ENCODE results near the gene ZFR2.
"Not testable (repeated sequence)": the region's sequence is repeated elsewhere in the genome, so short reads cannot be mapped to it uniquely, and the experiment has no call there.

Gene ZFR2

DNA sequence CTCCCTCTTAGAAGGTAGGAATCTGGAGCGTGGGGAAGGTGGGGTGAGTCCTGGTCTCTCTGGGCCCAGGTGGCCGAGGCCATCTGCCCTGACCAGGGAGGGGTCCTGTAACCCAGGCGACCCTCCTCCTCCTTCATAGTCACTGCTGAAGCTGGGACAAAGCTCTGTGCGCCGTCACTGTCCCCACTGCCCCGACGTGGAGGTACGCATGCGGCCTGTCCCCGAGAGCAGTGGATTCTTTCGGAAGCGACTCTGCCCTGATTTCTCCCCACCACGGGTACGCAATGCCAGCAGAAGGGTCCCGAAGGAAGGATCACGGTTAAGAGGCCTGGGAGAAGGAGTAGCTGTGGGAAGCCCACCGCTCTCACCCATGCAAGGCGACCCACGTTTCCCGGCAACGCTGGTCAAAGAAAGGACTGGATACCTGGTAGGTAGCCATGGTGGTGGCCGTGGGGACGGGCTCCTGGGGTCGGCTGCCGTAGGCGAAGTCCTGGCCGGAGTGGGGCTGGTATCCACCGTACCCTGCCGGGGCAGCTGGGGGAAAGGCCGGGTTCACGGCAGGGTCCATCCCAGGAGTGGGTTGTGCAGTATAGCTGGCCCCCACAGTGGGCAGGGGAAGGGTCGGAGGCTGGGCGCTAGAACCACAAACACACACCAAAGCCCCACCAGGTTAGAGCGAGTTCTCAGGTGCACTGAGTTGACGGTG, 34.3 kb downstream of the ZFR2 start:
- DNase-seq, result no peak

GRCh38 chr19:3833578-3834348, 35.1 kb downstream of the ZFR2 start:
- no peak for DNase-seq

DNA sequence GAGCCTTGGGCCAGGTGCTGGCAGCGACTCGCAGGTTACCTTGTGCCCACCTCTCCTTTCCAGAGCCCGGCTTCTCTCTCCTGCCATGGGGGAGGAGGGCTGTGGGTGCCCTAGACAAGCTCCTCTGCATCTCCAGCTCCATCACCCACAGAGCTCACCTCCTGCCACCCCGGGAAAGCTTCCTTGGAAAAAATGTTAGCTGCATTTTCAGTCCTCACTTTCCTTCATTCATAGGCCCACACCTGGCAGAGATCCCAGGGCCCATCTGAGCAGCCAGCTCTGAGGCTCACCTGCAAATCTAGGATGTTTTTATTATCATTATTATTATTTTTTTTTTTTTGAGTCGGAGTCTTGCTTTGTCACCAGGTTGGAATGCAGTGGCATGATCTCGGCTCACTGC, 36.8 kb downstream of the ZFR2 start:
- no peak for DNase-seq

DNA sequence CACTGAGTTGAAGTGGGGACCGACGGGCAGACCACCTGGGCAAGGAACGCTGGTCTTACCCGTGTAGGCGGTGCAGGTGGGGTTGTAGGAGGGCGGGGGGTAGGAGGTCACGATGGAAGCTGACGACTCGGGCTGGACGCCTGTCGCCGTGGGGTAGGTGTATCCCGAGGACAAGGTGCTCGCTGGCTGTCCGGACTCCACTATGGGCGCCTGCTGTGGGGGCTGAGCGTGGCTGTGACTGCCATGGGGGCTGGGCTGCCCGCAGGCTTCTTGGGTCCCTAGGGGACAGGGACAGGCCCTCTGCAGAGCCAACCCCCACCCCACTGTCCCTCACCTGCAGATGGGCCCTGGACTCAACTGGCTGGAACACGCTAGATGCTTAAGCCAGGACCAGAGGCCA, 37.2 kb downstream of the ZFR2 start:
- no peak for DNase-seq

GRCh38 chr19:3830621-3831589, 37.9 kb downstream of the ZFR2 start:
- DNase-seq, result no peak

- no peak for DNase-seq
Measured at GRCh38 chr19:3827306-3827705, 41.5 kb downstream of the ZFR2 start.

DNA sequence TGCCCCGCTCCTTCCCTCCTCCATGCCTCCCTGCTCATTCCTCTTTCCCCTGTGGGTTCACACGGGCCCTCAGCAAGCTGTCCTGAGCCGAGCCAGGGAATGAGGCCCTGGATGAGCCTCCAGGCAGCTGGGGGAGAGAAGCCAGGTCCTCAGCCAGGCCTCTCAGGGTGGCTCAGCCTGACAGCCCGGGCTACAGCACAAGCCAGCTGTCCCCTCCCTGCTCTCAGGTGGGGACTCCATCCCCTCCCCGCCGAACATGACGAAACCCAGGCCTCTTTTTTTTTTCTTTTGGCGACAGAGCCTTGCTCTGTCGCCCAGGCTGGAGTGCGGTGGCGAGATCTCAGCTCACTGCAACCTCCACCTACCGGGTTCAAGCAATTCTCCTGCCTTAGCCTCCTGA, 42.7 kb downstream of the ZFR2 start:
- no peak for DNase-seq

GRCh38 chr19:3825286-3825956, 43.4 kb downstream of the ZFR2 start:
- no peak for DNase-seq

GRCh38 chr19:3823350-3823713, 45.5 kb downstream of the ZFR2 start:
- no peak for DNase-seq

- no peak for DNase-seq
Measured at GRCh38 chr19:3822683-3823349, 46.0 kb downstream of the ZFR2 start.

- peak; percentile 78 for DNase-seq
Measured at GRCh38 chr19:3821857-3822364, 46.9 kb downstream of the ZFR2 start.

DNA sequence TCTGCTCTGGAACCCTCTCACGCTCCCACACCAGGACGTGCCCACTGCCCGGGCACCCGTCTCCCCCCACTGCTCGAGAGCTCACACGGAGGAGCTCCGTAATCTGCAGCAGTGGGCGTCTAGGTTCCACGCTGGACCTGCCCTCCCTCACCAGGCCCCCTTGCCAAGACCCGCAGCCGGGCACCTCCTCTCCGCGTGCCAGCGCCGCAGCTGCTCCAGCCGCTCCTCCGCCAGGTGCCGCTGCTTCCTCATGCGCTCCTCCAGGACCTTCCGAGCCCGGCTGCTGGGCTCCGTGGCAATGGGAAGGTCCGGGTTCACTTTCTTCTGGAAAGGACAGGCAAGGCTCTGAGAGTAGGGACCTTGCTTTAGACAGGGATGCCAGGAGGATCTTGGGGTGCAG, 47.7 kb downstream of the ZFR2 start:
- DNase-seq, result no peak

DNA sequence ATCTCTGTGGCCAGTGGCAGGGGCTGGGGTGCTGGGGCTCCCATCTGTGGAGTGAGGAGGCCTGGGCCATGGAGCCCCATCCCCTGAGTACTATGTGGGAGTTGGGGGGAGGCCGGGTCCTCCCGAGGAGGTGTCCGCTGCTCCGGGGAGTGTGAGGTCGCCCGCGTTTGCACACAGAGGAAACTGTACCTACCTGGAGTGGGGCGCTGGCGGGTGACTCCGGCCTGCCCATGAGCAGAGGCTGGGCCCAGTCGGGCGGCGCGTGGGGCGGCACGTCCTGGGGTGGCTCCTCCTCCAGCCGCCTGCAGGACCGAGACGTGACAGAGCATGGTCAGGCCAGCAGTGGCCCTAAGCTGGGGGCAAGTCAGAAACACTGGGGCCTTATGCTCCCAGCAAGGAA, 48.8 kb downstream of the ZFR2 start:
- DNase-seq, result no peak

- no peak for DNase-seq
Measured at GRCh38 chr19:3818918-3819317, 49.9 kb downstream of the ZFR2 start.

- DNase-seq, result peak; percentile 36
Measured at GRCh38 chr19:3818466-3818865, 50.4 kb downstream of the ZFR2 start.

DNA sequence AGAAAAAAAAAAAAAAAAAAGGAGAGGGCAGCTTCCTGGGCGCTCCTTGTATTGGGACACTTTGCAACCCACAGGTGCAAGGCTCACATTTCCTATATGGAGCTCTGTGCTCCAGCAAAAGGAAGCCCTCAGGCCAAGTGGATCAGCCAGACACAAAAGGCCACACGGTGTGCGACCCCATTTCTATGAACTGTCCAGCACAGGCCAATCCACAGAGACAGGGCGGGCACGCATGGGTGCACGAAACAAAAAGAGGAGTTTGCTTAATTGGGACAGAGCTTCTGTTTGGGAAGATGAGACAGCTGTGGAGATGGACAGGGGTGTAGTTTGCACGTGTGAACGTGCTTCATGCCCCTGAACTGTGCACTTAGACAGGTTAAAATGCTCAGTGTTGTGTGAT, 51.1 kb downstream of the ZFR2 start:
- no peak for DNase-seq

DNA sequence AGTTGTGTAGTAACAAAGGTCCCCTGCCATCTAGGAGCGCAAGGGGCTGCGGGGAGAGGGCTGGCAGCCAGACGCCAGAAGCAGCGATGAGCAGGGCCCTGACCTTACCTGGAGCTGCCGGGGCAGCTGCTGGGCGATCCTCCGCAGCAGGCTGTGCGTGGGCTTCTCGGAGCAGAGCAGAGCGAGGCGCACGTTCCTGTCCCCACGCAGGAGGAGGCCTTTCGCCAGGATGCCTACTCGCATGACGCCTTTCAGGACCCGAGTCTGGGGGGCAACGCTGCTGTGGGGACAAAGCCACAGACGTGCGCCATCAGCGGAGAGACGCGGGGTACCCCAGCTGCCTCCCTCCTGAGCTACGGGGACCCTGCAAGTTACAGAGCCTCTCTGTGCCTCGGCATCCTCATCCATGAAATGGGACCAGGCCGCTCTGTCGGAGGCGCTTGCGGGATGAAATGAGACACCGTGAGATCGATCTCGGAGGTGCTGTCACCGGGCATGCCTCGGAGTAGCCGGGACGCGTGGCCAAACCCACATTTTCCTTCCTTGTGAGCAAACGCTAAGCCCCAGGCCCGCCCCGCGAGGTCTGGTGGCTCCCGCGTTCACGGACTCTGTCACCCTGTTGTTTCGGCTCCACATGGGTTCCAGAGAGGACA, 52.1 kb downstream of the ZFR2 start:
- no peak for DNase-seq

DNA sequence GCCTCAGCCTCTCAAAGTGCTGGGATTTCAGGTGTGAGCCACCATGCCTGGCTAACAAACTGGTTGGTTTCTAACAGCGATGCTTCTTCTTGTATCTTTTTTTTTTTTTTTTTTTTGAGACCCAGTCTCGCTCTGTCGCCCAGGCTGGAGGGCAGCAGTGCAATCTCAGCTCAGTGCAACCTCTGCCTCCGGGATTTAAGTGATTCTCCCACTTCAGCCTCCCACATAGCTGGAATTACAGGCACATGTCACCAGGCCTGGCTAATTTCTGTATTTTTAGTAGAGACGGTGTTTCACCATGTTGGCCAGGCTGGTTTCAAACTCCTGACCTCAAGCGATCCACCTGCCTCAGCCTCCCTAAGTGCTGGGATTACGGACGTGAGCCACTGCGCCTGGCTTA, 52.7 kb downstream of the ZFR2 start:
- not testable (repeated sequence) for DNase-seq

DNA sequence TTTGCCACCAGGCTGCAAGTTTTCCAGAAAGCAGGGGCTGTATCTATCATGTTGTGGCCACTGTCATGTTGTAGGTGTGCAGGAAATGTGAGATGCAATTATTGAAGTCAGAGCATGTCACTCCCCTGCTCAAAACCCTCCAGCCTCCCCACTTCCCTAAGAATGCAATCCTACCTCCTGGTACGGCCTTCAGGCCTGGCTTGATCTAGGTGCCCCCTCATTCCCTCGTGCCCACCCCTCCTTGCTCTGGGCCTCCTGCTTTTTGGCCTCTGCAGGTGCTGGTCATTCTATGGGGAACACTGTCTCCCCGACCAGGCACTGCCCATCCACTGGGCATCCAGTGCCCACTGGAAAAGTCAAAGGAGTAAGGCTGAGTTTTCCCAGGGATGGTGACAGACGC, 54.2 kb downstream of the ZFR2 start:
- DNase-seq, result no peak

GRCh38 chr19:3813473-3814392, 55.1 kb downstream of the ZFR2 start:
- DNase-seq, result no peak
